Naive thymus-derived CD4-positive, alpha-beta T cell (primary cell): ENCODE results near the gene ADAM12. TPM values are rescaled to one million over a fixed set of nuclear protein-coding genes. Genes with fewer than 3 reads are reported as not detected.

Experiments
- ATAC-seq: fragments of 150-1000 bp; cut with Tn5 transposase; 2 replicates; pipeline ENCODE4 v1.10.0; 2021; ENCODE audit warnings: mild to moderate bottlenecking, moderate library complexity
- CTCF ChIA-PET: fragments of 350-600 bp; sonication (Branson Sonifier 250); formaldehyde crosslinking; loops from one replicate; lab custom pipeline; 2021; ENCODE audit warnings: antibody characterized with exemption; lab: Charles Lee
- POLR2A ChIA-PET: fragments of 350-600 bp; sonication (Branson Sonifier 250); formaldehyde crosslinking; loops from one replicate; lab custom pipeline; 2021; ENCODE audit warnings: antibody characterized with exemption, inconsistent platforms; lab: Charles Lee
- DNase-seq, 9 donors: peaks; one replicate each; pipeline versions ENCODE4 v3.0.0 to v3.0.0-alpha.2; 2020 to 2022; ENCODE audit warnings: mixed read lengths in 1 of 9
- H3K27ac ChIP-seq: one replicate; pipeline ENCODE4 v1.7.0; 2013; ENCODE audit warnings: mild to moderate bottlenecking, low read depth, low read length, moderate library complexity
- H3K27me3 ChIP-seq, 2 donors: one replicate each; pipeline ENCODE4 v1.7.0; 2013; ENCODE audit warnings: low read length in 2 of 2, mild to moderate bottlenecking in 2 of 2, moderate library complexity in 2 of 2; ENCODE audit not compliant: control insufficient read depth in 2 of 2, insufficient read depth in 2 of 2
- H3K36me3 ChIP-seq, 3 experiments: 1 replicate in 2 of 3; 2 replicates in 1 of 3; pipeline ENCODE4 v1.7.0; 2013; ENCODE audit warnings: low read length in 3 of 3, mild to moderate bottlenecking in 3 of 3, moderate library complexity in 1 of 3; ENCODE audit not compliant: insufficient read depth in 3 of 3, control insufficient read depth in 2 of 3
- H3K4me1 ChIP-seq, 2 donors: one replicate each; pipeline ENCODE4 v1.7.0; 2013; ENCODE audit warnings: low read length in 2 of 2, mild to moderate bottlenecking in 2 of 2, moderate library complexity in 1 of 2; ENCODE audit not compliant: control insufficient read depth in 2 of 2, insufficient read depth in 2 of 2
- H3K4me3 ChIP-seq: 2 replicates; pipeline ENCODE4 v1.7.0; 2013; ENCODE audit warnings: mild to moderate bottlenecking, low read length
- H3K9me3 ChIP-seq, 3 experiments: 1 replicate in 2 of 3; 2 replicates in 1 of 3; pipeline ENCODE4 v1.7.0; 2013; ENCODE audit warnings: low read length in 3 of 3; ENCODE audit not compliant: control insufficient read depth in 2 of 3
- H3K27ac Mint-ChIP-seq, 9 donors: one replicate each; pipeline ENCODE4 v1.8.0; 2020 to 2022; ENCODE audit warnings: mixed read lengths in 9 of 9, mild to moderate bottlenecking in 8 of 9, moderate library complexity in 5 of 9, inconsistent platforms in 2 of 9
- H3K27me3 Mint-ChIP-seq, 5 donors: one replicate each; pipeline ENCODE4 v1.8.0; 2021 to 2022; ENCODE audit warnings: mixed read lengths in 5 of 5, mild to moderate bottlenecking in 1 of 5
- H3K36me3 Mint-ChIP-seq, 5 donors: one replicate each; pipeline ENCODE4 v1.8.0; 2020 to 2022; ENCODE audit warnings: mixed read lengths in 5 of 5, mild to moderate bottlenecking in 3 of 5, inconsistent platforms in 1 of 5
- H3K4me1 Mint-ChIP-seq, 7 donors: one replicate each; pipeline ENCODE4 v1.8.0; 2020 to 2022; ENCODE audit warnings: mixed read lengths in 7 of 7, mild to moderate bottlenecking in 3 of 7, inconsistent platforms in 1 of 7
- H3K4me3 Mint-ChIP-seq, 10 donors: one replicate each; pipeline ENCODE4 v1.8.0; 2020 to 2022; ENCODE audit warnings: mild to moderate bottlenecking in 10 of 10, mixed read lengths in 10 of 10, moderate library complexity in 6 of 10, inconsistent platforms in 2 of 10
- H3K9me3 Mint-ChIP-seq, 11 donors: one replicate each; pipeline ENCODE4 v1.8.0; 2020 to 2022; ENCODE audit warnings: mixed read lengths in 11 of 11, mild to moderate bottlenecking in 4 of 11, inconsistent platforms in 1 of 11, moderate library complexity in 1 of 11
- intact Hi-C, 2 donors: fragments of 100-400 bp; cut with micrococcal nuclease; formaldehyde crosslinking; loops; one replicate each; pipeline ENCODE4 v1.15.1; 2023
- polyA plus RNA-seq, 2 donors: library from polyadenylated mRNA; unstranded; fragments of 300-500 nt; fragmentation: Illumina TruSeq; gene quantifications; one replicate each; pipeline ENCODE4 v1.2.3, GENCODE V29; 2021
- total RNA-seq, 6 experiments: library from RNA in 5 of 6; stranded (reverse) in 5 of 6; gene quantifications; 1 replicate in 5 of 6; 2 replicates in 1 of 6; pipeline ENCODE4 v1.2.3 and lab custom pipeline; 2021 to 2026

Gene ADAM12
- total and polyA plus RNA-seq, 7 experiments from 2014 or later: 0.58 to 1.0 TPM; not detected in 5

GRCh38 chr10:126059076-126059826, 329.0 kb downstream of the ADAM12 start:
- Histone ChIP-seq H3K27me3 (no peaks in the 10 kb centered on the region), H3K4me1 (no peaks in the 10 kb centered on the region), H3K27ac (no peak overlapping the region), H3K4me3 (no peak overlapping the region), H3K36me3 (no peaks in the 10 kb centered on the region), H3K9me3 (no peaks in the 10 kb centered on the region)
- Mint-ChIP-seq H3K9me3 (peaks cover 0 to 5% (median 0%) of the 10 kb centered on the region in 11 donors), H3K27me3 (peaks cover 4 to 18% (median 8%) of the 10 kb centered on the region in 5 donors), H3K36me3 (peaks cover 0 to 4% (median 0%) of the 10 kb centered on the region in 5 donors), H3K27ac (no peak overlapping the region), H3K4me1 (no peaks in the 10 kb centered on the region), H3K4me3 (no peak overlapping the region)
- ChIA-PET CTCF (no interaction called here), POLR2A (no interaction called here)
- no peak for ATAC-seq
- intact Hi-C loops: no loop called here
- DNase-seq: no peak

- Mint-ChIP-seq H3K4me3 (no peak overlapping the region), H3K4me1 (no peaks in the 10 kb centered on the region), H3K27ac (no peak overlapping the region), H3K9me3 (peaks cover 0 to 5% (median 0%) of the 10 kb centered on the region in 11 donors), H3K27me3 (peaks cover 4 to 18% (median 8%) of the 10 kb centered on the region in 5 donors), H3K36me3 (peaks cover 0 to 4% (median 0%) of the 10 kb centered on the region in 5 donors)
- Histone ChIP-seq H3K27ac (no peak overlapping the region), H3K27me3 (no peaks in the 10 kb centered on the region), H3K4me3 (no peak overlapping the region), H3K36me3 (no peaks in the 10 kb centered on the region), H3K4me1 (no peaks in the 10 kb centered on the region), H3K9me3 (no peaks in the 10 kb centered on the region)
- ATAC-seq: no peak
- ChIA-PET POLR2A (no interaction called here), CTCF (no interaction called here)
- no peak for DNase-seq
- intact Hi-C loops: no loop called here
These were observed 329.8 kb downstream of the ADAM12 start for GRCh38 chr10:126058507-126058906.

GRCh38 chr10:126058104-126058503, 330.2 kb downstream of the ADAM12 start:
- Histone ChIP-seq H3K4me3 (no peak overlapping the region), H3K36me3 (no peaks in the 10 kb centered on the region), H3K27me3 (no peaks in the 10 kb centered on the region), H3K4me1 (no peaks in the 10 kb centered on the region), H3K9me3 (no peaks in the 10 kb centered on the region), H3K27ac (no peak overlapping the region)
- DNase-seq (no peak), ATAC-seq (no peak)
- intact Hi-C loops: no loop called here
- CTCF ChIA-PET: no interaction called here
- peaks cover 0 to 4% (median 0%) of the 10 kb centered on the region in 5 donors for H3K36me3 Mint-ChIP-seq
- peaks cover 0 to 5% (median 0%) of the 10 kb centered on the region in 11 donors for H3K9me3 Mint-ChIP-seq
- H3K27me3 Mint-ChIP-seq: peaks cover 4 to 18% (median 8%) of the 10 kb centered on the region in 5 donors
- H3K4me3 Mint-ChIP-seq: no peak overlapping the region
- POLR2A ChIA-PET: no interaction called here
- H3K27ac Mint-ChIP-seq: no peak overlapping the region
- H3K4me1 Mint-ChIP-seq: no peaks in the 10 kb centered on the region

GRCh38 chr10:126057494-126057893, 330.8 kb downstream of the ADAM12 start:
- ChIA-PET POLR2A (no interaction called here), CTCF (no interaction called here)
- Mint-ChIP-seq H3K4me1 (no peaks in the 10 kb centered on the region), H3K27me3 (peaks cover 4 to 20% (median 8%) of the 10 kb centered on the region in 5 donors), H3K9me3 (peaks cover 0 to 5% (median 0%) of the 10 kb centered on the region in 11 donors), H3K4me3 (no peak overlapping the region), H3K36me3 (peaks cover 0 to 4% (median 0%) of the 10 kb centered on the region in 5 donors), H3K27ac (no peak overlapping the region)
- Histone ChIP-seq H3K27ac (no peak overlapping the region), H3K36me3 (no peaks in the 10 kb centered on the region), H3K4me1 (no peaks in the 10 kb centered on the region), H3K27me3 (no peaks in the 10 kb centered on the region), H3K9me3 (no peaks in the 10 kb centered on the region), H3K4me3 (no peak overlapping the region)
- no peak for ATAC-seq
- no peak for DNase-seq
- intact Hi-C loops: no loop called here

- Histone ChIP-seq H3K27ac (no peak overlapping the region), H3K4me1 (no peaks in the 10 kb centered on the region), H3K27me3 (no peaks in the 10 kb centered on the region), H3K4me3 (no peak overlapping the region), H3K9me3 (no peaks in the 10 kb centered on the region), H3K36me3 (no peaks in the 10 kb centered on the region)
- Mint-ChIP-seq H3K36me3 (no peaks in the 10 kb centered on the region), H3K27me3 (peaks cover under 1 to 23% (median 15%) of the 10 kb centered on the region in 5 donors), H3K4me1 (no peaks in the 10 kb centered on the region), H3K27ac (no peak overlapping the region), H3K9me3 (peaks cover 0 to 5% (median 0%) of the 10 kb centered on the region in 11 donors), H3K4me3 (no peak overlapping the region)
- DNase-seq (no peak), ATAC-seq (no peak)
- ChIA-PET CTCF (no interaction called here), POLR2A (no interaction called here)
- intact Hi-C loops: no loop called here
These were observed 334.1 kb downstream of the ADAM12 start for GRCh38 chr10:126054191-126054590.

GRCh38 chr10:126052171-126052570, 336.1 kb downstream of the ADAM12 start:
- Mint-ChIP-seq H3K36me3 (no peaks in the 10 kb centered on the region), H3K4me3 (no peak overlapping the region), H3K9me3 (peaks cover 0 to 5% (median 0%) of the 10 kb centered on the region in 11 donors), H3K27me3 (peaks cover 0 to 23% (median 15%) of the 10 kb centered on the region in 5 donors), H3K27ac (no peak overlapping the region), H3K4me1 (no peaks in the 10 kb centered on the region)
- H3K27me3 ChIP-seq: no peaks in the 10 kb centered on the region
- no peaks in the 10 kb centered on the region for H3K4me1 ChIP-seq
- no peak overlapping the region for H3K27ac ChIP-seq
- H3K4me3 ChIP-seq: no peak overlapping the region
- ChIA-PET POLR2A (no interaction called here), CTCF (no interaction called here)
- ATAC-seq (no peak), DNase-seq (no peak)
- no peaks in the 10 kb centered on the region for H3K9me3 ChIP-seq
- intact Hi-C loops: no loop called here
- no peaks in the 10 kb centered on the region for H3K36me3 ChIP-seq
